ENCODE results near the gene WDR73.
"Not testable (repeated sequence)": the region's sequence is repeated elsewhere in the genome, so short reads cannot be mapped to it uniquely, and the experiment has no call there.

Gene WDR73

GRCh38 chr15:84656972-84657371 lies 2.9 kb upstream of the WDR73 start:
- no peak for DNase-seq

DNA sequence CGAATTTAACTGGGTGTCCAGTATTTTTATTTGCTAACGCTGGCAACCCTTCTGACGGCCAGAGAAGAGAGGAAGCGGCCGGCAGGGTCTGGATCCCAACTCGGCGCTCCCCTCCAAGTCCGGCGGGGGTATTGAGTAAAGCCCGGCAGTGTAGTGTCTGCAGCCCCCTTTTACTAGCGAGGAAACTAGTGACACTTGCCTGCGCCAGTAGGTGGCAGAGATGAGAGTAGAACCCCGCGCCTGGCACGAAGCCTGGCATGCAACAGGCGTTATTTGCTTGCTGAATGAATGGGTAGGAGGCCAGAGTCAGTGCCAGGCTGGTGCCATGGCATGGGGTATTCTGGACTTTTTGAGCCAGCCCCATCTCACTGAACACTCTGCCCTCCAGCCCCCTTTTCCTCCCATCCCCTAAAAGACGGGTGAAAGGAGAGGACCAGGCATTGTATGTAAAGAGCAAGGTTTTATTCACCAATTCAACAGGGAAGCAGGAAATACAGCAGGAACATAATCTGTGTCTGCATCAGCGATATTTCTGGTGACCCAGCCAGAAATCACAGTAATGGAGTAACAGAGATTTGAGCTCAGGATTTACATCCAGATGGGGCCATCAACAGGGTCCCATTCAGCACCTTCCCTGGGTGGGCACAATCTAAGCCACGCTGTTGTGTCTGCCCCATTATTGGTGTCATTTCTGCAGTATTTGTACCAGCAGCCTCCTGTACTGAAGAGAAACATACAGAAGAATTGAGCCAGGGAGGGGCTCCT lies 788 bp upstream of the WDR73 start:
- peak; percentile 83 for DNase-seq

- peak; percentile 68 for DNase-seq
These were observed 536 bp downstream of the WDR73 start for GRCh38 chr15:84653584-84653909.

DNA sequence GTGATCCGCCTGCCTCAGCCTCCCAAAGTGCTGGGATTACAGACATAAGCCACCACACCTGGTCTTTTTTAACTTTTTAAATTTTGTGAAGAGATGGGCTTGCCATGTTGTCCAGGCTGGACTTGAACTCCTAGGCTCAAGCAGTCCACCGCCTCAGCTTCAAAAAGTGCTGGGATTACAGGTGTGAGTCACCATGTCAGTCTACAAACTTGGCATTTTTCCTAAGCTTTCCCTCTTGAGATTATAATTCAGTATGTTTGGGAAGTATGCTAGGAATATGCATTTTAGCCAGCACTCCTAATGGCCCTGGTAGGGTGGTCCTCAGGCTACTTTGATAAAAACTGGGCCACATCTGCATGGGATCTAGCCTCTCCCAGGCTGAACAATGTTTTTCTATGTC lies 4.4 kb downstream of the WDR73 start:
- no peak for DNase-seq

GRCh38 chr15:84648539-84648938 lies 5.5 kb downstream of the WDR73 start:
- DNase-seq, result no peak

- DNase-seq, result no peak
These were observed 6.4 kb downstream of the WDR73 start for GRCh38 chr15:84647726-84648125.

DNA sequence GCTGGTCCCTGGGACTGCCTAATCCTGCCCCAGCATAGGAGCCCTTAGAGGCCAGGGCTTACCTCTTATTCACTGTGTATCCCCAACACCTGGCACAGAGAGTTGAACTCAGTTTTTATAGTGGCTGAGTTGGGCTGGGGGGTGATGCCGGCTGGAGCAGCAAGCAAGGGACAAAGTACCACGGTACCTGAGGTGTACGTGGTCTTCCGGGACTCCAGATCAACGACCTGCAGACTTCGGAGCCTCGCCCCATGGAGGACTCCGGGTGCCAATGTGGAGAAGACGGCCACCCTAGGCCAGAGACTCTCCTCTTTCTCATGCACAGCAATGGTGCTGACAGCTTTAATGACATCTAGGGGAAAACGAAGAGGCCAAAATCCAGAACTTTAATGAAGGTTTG lies 8.1 kb downstream of the WDR73 start:
- DNase-seq, result no peak

DNA sequence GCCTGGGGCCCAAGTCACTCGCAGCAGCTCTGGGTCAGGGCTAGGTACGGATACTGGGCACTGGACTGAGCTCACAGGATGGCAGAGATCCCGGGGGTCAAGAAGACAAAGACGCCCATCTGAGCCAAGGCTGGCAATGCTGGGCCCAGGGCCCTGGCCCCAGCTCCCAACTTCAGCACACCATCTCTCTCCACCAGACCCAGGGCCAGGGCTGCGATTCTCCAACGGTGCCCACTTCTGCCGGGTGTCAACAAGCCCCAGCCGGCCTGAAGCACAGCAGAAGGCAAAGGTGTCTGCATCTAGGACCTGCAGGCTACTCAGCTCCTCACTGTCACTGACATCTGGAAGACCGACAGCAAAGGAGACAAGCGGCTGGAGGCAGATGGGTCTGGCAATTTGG lies 8.6 kb downstream of the WDR73 start:
- no peak for DNase-seq

DNA sequence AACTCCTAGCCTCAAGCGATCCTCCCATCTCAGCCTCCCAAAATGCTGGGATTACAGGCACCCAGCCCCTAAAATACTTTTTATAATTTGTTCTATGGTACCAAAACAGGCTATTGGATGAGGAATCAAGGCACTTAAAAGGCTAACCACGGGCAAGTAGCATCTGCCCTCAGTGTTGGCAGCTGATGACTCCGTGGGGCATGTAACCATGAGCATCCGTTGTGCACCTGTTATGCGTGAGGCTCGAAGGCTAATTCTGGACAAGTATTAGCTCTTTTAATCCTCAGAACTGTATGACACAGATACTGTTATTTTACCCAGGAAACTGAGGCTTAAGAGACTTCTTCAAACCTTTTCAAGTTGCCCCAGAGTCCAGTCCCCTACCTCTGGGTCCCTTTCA lies 10.2 kb downstream of the WDR73 start:
- DNase-seq, result no peak

GRCh38 chr15:84642640-84643039 lies 11.4 kb downstream of the WDR73 start:
- DNase-seq, result not testable (repeated sequence)

DNA sequence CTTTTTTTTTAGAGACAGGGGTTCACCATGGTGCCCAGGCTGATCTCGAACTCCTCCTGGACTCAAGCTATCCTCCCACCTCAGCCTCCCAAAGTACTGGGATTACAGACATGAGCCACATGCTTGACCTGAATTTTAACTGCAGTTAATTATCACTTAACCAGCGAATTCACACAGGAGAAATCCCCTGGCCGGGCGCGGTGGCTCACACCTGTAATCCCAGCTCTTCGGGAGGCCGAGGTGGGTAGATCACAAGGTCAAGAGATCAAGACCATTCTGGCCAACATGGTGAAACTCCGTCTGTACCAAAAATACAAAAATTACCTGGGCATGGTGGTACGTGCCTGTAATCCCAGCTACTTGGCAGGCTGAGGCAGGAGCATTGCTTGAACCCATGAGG lies 12.2 kb downstream of the WDR73 start:
- not testable (repeated sequence) for DNase-seq

GRCh38 chr15:84638103-84638502 lies 16.0 kb downstream of the WDR73 start:
- DNase-seq, result no peak

- no peak for DNase-seq
These were observed 19.8 kb downstream of the WDR73 start for GRCh38 chr15:84634228-84634837.

- DNase-seq, result peak; percentile 87
These were observed 20.5 kb downstream of the WDR73 start for GRCh38 chr15:84633311-84634227.

GRCh38 chr15:84631706-84632272 lies 22.3 kb downstream of the WDR73 start:
- DNase-seq, result no peak

DNA sequence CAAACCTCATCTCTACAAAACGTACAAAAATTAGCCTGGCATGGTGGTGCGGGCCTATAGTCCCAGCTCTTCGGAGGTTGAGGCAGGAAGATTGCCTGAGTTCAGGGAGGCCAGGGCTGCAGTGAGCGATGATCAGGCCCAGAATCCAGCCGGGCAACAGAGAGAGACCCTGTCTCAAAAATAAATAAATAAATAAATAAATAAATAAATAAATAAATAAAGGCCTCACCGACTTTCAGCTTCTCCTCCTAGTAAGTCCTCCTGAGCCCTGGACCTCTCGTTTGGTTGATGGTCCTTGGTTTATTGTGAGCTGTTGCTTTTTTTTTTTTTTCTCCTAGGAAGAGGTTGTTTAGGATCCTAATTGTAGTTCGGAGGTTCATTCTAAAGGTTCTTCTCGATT lies 25.1 kb downstream of the WDR73 start:
- DNase-seq, result no peak

GRCh38 chr15:84625123-84625522 lies 29.0 kb downstream of the WDR73 start:
- no peak for DNase-seq

DNA sequence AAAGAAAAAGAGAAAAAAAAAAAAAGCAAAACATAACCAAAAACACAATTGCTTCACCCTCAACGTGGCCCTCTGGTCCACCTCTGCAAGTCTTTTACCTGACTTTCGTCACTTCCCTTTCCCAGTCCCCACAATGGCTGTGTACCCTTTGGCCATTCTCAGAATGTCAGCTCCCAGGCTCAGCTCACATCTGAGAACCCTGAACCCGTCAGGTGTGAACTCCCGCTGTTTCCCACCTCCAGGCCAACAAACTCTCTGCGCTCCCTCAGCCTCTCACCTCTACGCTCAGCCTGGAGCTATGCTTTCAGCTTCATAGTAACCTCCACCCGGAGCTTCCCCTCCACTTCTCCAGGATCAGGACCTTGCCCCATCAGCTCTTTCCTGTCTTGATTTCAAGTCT lies 29.7 kb downstream of the WDR73 start:
- DNase-seq, result no peak

GRCh38 chr15:84621358-84621979 lies 32.6 kb downstream of the WDR73 start:
- DNase-seq, result no peak

- no peak for DNase-seq
These were observed 33.5 kb downstream of the WDR73 start for GRCh38 chr15:84620626-84621025.

GRCh38 chr15:84616235-84616634 lies 37.8 kb downstream of the WDR73 start:
- DNase-seq, result no peak

- no peak for DNase-seq
These were observed 42.5 kb downstream of the WDR73 start for GRCh38 chr15:84611631-84612030.

All from activated CD8-positive, alpha-beta memory T cell treated with anti-CD3 and anti-CD28 coated beads, Interleukin-2, amount 50 U/mL, for 48 hours (primary cell).